ENCODE results near the gene MYO5B.
A peak's percentile ranks its signal among the peaks of the same experiment; 100 is the strongest.

MYO5B gene

GRCh38 chr18:49859021-49859359, 336.0 kb downstream of the MYO5B start:
- DNase-seq (ENCODE audit: low spot score): no peak
- no peak for FAIRE-seq

GRCh38 chr18:49858309-49859020, 336.5 kb downstream of the MYO5B start:
- peak; percentile 52 for DNase-seq (ENCODE audit: low spot score)
- FAIRE-seq: no peak

- DNase-seq (ENCODE audit: low spot score): no peak
- FAIRE-seq: no peak
These were observed 337.2 kb downstream of the MYO5B start for GRCh38 chr18:49857708-49858107.

GRCh38 chr18:49856496-49856895, 338.5 kb downstream of the MYO5B start:
- DNase-seq (ENCODE audit: low spot score) (no peak), FAIRE-seq (no peak)

GRCh38 chr18:49855711-49856415, 339.1 kb downstream of the MYO5B start:
- FAIRE-seq: no peak
- DNase-seq (ENCODE audit: low spot score): no peak

GRCh38 chr18:49854681-49855080, 340.3 kb downstream of the MYO5B start:
- DNase-seq (ENCODE audit: low spot score): no peak
- FAIRE-seq: no peak

GRCh38 chr18:49853436-49853835, 341.5 kb downstream of the MYO5B start:
- no peak for FAIRE-seq
- no peak for DNase-seq (ENCODE audit: low spot score)

GRCh38 chr18:49853011-49853410, 341.9 kb downstream of the MYO5B start:
- no peak for FAIRE-seq

GRCh38 chr18:49851624-49852023, 343.3 kb downstream of the MYO5B start:
- no peak for DNase-seq (ENCODE audit: low spot score)
- FAIRE-seq: no peak

More at GRCh38 chr18:49853011-49853410, 341.9 kb downstream of the MYO5B start:
- DNase-seq (ENCODE audit: low spot score): no peak

GRCh38 chr18:49850636-49851035, 344.3 kb downstream of the MYO5B start:
- DNase-seq (ENCODE audit: low spot score) (no peak), FAIRE-seq (no peak)

GRCh38 chr18:49849331-49850217, 345.4 kb downstream of the MYO5B start:
- peak; percentile 96 for DNase-seq (ENCODE audit: low spot score)
- peak; percentile 87 for FAIRE-seq

- FAIRE-seq: no peak
- no peak for DNase-seq (ENCODE audit: low spot score)
These were observed 346.8 kb downstream of the MYO5B start for GRCh38 chr18:49848115-49848514.

GRCh38 chr18:49847524-49847923, 347.4 kb downstream of the MYO5B start:
- no peak for DNase-seq (ENCODE audit: low spot score)
- FAIRE-seq: no peak

- FAIRE-seq: no peak
- no peak for DNase-seq (ENCODE audit: low spot score)
These were observed 348.1 kb downstream of the MYO5B start for GRCh38 chr18:49846718-49847470.

GRCh38 chr18:49846361-49846662, 348.6 kb downstream of the MYO5B start:
- no peak for FAIRE-seq

GRCh38 chr18:49845629-49846360, 349.2 kb downstream of the MYO5B start:
- FAIRE-seq (no peak), DNase-seq (ENCODE audit: low spot score) (no peak)

More at GRCh38 chr18:49846361-49846662, 348.6 kb downstream of the MYO5B start:
- DNase-seq (ENCODE audit: low spot score): no peak

- no peak for FAIRE-seq
These were observed 350.0 kb downstream of the MYO5B start for GRCh38 chr18:49844903-49845302.

GRCh38 chr18:49843778-49844625, 350.9 kb downstream of the MYO5B start:
- FAIRE-seq: no peak
- no peak for DNase-seq (ENCODE audit: low spot score)

More at GRCh38 chr18:49844903-49845302, 350.0 kb downstream of the MYO5B start:
- DNase-seq (ENCODE audit: low spot score): no peak

GRCh38 chr18:49843131-49843530, 351.8 kb downstream of the MYO5B start:
- FAIRE-seq: no peak
- no peak for DNase-seq (ENCODE audit: low spot score)

- FAIRE-seq (no peak), DNase-seq (ENCODE audit: low spot score) (no peak)
These were observed 352.3 kb downstream of the MYO5B start for GRCh38 chr18:49842656-49843055.
